Coronary artery (tissue), 2 donors: ENCODE results near the gene GLOD4.
"Not testable (repeated sequence)": the region's sequence is repeated elsewhere in the genome, so short reads cannot be mapped to it uniquely, and the experiment has no call there.

Experiments used
- DNase-seq: peaks from one replicate; pipeline ENCODE4 v3.0.0-alpha.2; 2017; ENCODE audit warnings: low spot score
- H3K27ac ChIP-seq, 2 donors: fragments of 200-600 bp; sonication (generic); one replicate each; pipeline ENCODE4 v1.5.1; 2016 to 2019
- H3K4me3 ChIP-seq: fragments of 200-600 bp; sonication (generic); 2 replicates; pipeline ENCODE4 v1.5.1; 2016; ENCODE audit warnings: mild to moderate bottlenecking, moderate library complexity
- CTCF ChIP-seq: fragments of 200-600 bp; sonication (generic); IDR thresholded peaks from one replicate; pipeline ENCODE4 v1.5.1; 2019; ENCODE audit warnings: antibody characterized with exemption

Gene GLOD4

GRCh38 chr17:795721-796120 is 13.6 kb upstream of the GLOD4 start:
- no peak for DNase-seq
- Histone ChIP-seq H3K4me3 (no peak overlapping the region), H3K27ac (peak overlapping the region in 1 of 2 donors; percentile 48)
- no peak for TF ChIP-seq CTCF

GRCh38 chr17:795276-795675 is 13.2 kb upstream of the GLOD4 start:
- H3K27ac ChIP-seq, result peak overlapping the region in 1 of 2 donors; percentile 48
- peak overlapping the region; percentile 60 for H3K4me3 ChIP-seq
- DNase-seq, result no peak
- no peak for TF ChIP-seq CTCF

- Histone ChIP-seq H3K27ac (peak overlapping the region in 1 of 2 donors; percentile 48), H3K4me3 (peak overlapping the region; percentile 60)
- TF ChIP-seq CTCF, result peak; percentile 83
- DNase-seq, result peak; percentile 87
Observed at GRCh38 chr17:794876-795275, 12.8 kb upstream of the GLOD4 start.

GRCh38 chr17:792277-792676 is 10.2 kb upstream of the GLOD4 start:
- Histone ChIP-seq H3K4me3 (no peak overlapping the region), H3K27ac (no peak overlapping the region)
- no peak for DNase-seq
- TF ChIP-seq CTCF, result no peak

GRCh38 chr17:791829-792228 is 9.7 kb upstream of the GLOD4 start:
- H3K27ac ChIP-seq, result no peak overlapping the region

GRCh38 chr17:790874-791247 is 8.8 kb upstream of the GLOD4 start:
- DNase-seq, H3K27ac ChIP-seq, H3K4me3 ChIP-seq: not testable (repeated sequence)

More at GRCh38 chr17:791829-792228, 9.7 kb upstream of the GLOD4 start:
- DNase-seq, result no peak
- no peak for TF ChIP-seq CTCF
- no peak overlapping the region for H3K4me3 ChIP-seq

GRCh38 chr17:789931-790873 is 8.1 kb upstream of the GLOD4 start:
- not testable (repeated sequence) for DNase-seq, H3K4me3 ChIP-seq
- peak overlapping the region; percentile 42 to 68 for H3K27ac ChIP-seq

GRCh38 chr17:789160-789840 is 7.2 kb upstream of the GLOD4 start:
- TF ChIP-seq CTCF, result no peak
- Histone ChIP-seq H3K27ac (peak overlapping the region; percentile 42 to 68), H3K4me3 (no peak overlapping the region)
- DNase-seq, result no peak
